ENCODE results near the gene DNMT3A. TPM values are rescaled to one million over a fixed set of nuclear protein-coding genes. Genes with fewer than 3 reads are reported as not detected.

The DNMT3A gene
- total and polyA plus RNA-seq, 2 donors (not counting 3 experiments of a cell fraction or from before 2014, with no cell fraction given): 23.3 to 71.7 TPM

- Histone ChIP-seq H2AFZ (ENCODE audit: low read depth, low read length) (no peak overlapping the region), H4K20me1 (replicated peaks; ENCODE audit: control insufficient read depth, extremely low read depth, insufficient read depth, low read length) (no peaks in the 10 kb centered on the region), H3K9me1 (replicated peaks; ENCODE audit: control insufficient read depth, extremely low read depth, insufficient read depth, low read length) (no peaks in the 10 kb centered on the region), H3K27ac (ENCODE audit: insufficient read depth, low read depth, low read length) (no peak overlapping the region), H3K36me3 (ENCODE audit: control insufficient read depth in 2 of 2, extremely low read depth in 1 of 2, insufficient read depth in 2 of 2, low read length in 2 of 2) (peaks cover 0 to 13% of the 10 kb centered on the region in 2 experiments), H3K9me3 (replicated peaks; ENCODE audit: control insufficient read depth, insufficient read depth, low read length) (no peaks in the 10 kb centered on the region), H3K4me2 (ENCODE audit: insufficient read depth, low read length) (no peak overlapping the region), H3K4me3 (replicated peaks in 1 of 3; ENCODE audit: insufficient read depth in 1 of 3, low read depth in 1 of 3, low read length in 3 of 3) (no peak overlapping the region), H3K27me3 (ENCODE audit: control insufficient read depth in 2 of 2, insufficient read depth in 2 of 2, low read length in 2 of 2) (no peaks in the 10 kb centered on the region), H3K4me1 (ENCODE audit: control insufficient read depth, extremely low read depth, insufficient read depth, low read length) (peaks cover 22% of the 10 kb centered on the region), H3K79me2 (ENCODE audit: control insufficient read depth, insufficient read depth, low read length) (no peaks in the 10 kb centered on the region), H3K9ac (replicated peaks; ENCODE audit: extremely low read depth, insufficient read depth, low read length) (no peak overlapping the region)
- POLR2A ChIA-PET: no interaction called here
- FAIRE-seq (no peak), DNase-seq (ENCODE audit: low read depth, low spot score) (no peak)
- no peak for TF ChIP-seq CTCF (IDR thresholded peaks at IDR 0.05; ENCODE audit: extremely low read depth in 1 of 2, insufficient read depth in 1 of 2, low read depth in 1 of 2, low read length in 2 of 2)
- no peak for TF ChIP-seq MYC (IDR thresholded peaks at IDR 0.05; ENCODE audit: low read depth, low read length)
- TF ChIP-seq FOS (IDR thresholded peaks at IDR 0.05; ENCODE audit: borderline replicate concordance, insufficient read depth, low read length): no peak
- TF ChIP-seq POLR2A (IDR thresholded peaks at IDR 0.05; ENCODE audit: low read depth, low read length): no peak
- no peak for TF ChIP-seq EZH2 (IDR thresholded peaks at IDR 0.05; ENCODE audit: borderline replicate concordance, low read depth, low read length, severe bottlenecking)
- TF ChIP-seq GATA2 (IDR thresholded peaks at IDR 0.05; ENCODE audit: insufficient read depth, insufficient read length, low read depth, low read length): no peak
- no peak for TF ChIP-seq POLR2AphosphoS5 (IDR thresholded peaks at IDR 0.05; ENCODE audit: insufficient read depth, low read depth, low read length)
- TF ChIP-seq JUN (IDR thresholded peaks at IDR 0.05; ENCODE audit: borderline replicate concordance, insufficient read depth, insufficient read length, low read depth): no peak
- no peak for TF ChIP-seq MAX (IDR thresholded peaks at IDR 0.05; ENCODE audit: insufficient read depth, insufficient read length)
- dilution Hi-C loops (cut with MboI; ENCODE audit: extremely low pct_ligation_motif_present, low sequenced_read_pairs) (no loop called here), intact Hi-C loops (cut with micrococcal nuclease) (loop anchor here (5.0 kb wide), 1 partner anchor 43 kb away; the partner anchor contains the start of gene DNMT3A)
- no TSS peak for BruUV-seq (replicated peaks)
- CTCF ChIA-PET: no interaction called here
These were observed 42.8 kb downstream of the DNMT3A start for GRCh38 chr2:25298776-25299431.
